ENCODE measurements around the gene NFXL1.

- TF ChIP-seq CTCF (IDR thresholded peaks at IDR 0.05) (no peak), POLR2A (IDR thresholded peaks at IDR 0.05) (no peak)
Measured at GRCh38 chr4:47907089-47907646, 7.2 kb downstream of the NFXL1 start.
